OCI-LY7 (cell line): ENCODE measurements around the gene VPS8. TPM values are rescaled to one million over a fixed set of nuclear protein-coding genes. Genes with fewer than 3 reads are reported as not detected.

ENCODE experiments used
- BruUV-seq: library from RNA; stranded (reverse); fragments of 400-500 nt; replicated peaks from 2 replicates; lab custom pipeline; 2021; lab: Mats Ljungman, UMichigan
- CTCF ChIA-PET: fragments of 300-600 bp; sonication (Branson Sonifier 250); formaldehyde crosslinking; loops from one replicate; lab custom pipeline; 2022; ENCODE audit warnings: antibody characterized with exemption; ENCODE audit not compliant: unreplicated experiment; lab: Charles Lee
- POLR2A ChIA-PET: fragments of 300-600 bp; sonication (Branson Sonifier 250); formaldehyde crosslinking; loops from one replicate; lab custom pipeline; 2022; ENCODE audit warnings: antibody characterized with exemption; lab: Charles Lee
- DNase-seq: peaks from one replicate; pipeline ENCODE4 v3.0.0-alpha.2; 2015; ENCODE audit warnings: low spot score
- H2AFZ ChIP-seq: fragments of 200-600 bp; sonication (generic), shearing (Covaris generic); 2 replicates; pipeline ENCODE4 v1.6.1; 2014; ENCODE audit warnings: mild to moderate bottlenecking, antibody characterized with exemption, low read length, moderate library complexity
- H3K27ac ChIP-seq: fragments of 200-600 bp; sonication (generic); 2 replicates; pipeline ENCODE4 v1.5.1; 2014; ENCODE audit warnings: mixed run types, low read depth, mild to moderate bottlenecking, moderate library complexity, low read length, inconsistent platforms; ENCODE audit not compliant: poor library complexity, severe bottlenecking
- H3K36me3 ChIP-seq: fragments of 200-600 bp; sonication (generic); 2 replicates; pipeline ENCODE4 v1.6.1; 2014; ENCODE audit warnings: mild to moderate bottlenecking, antibody characterized with exemption, low read length, moderate library complexity, mixed read lengths; ENCODE audit not compliant: insufficient read depth
- H3K4me1 ChIP-seq: fragments of 200-600 bp; sonication (generic); 2 replicates; pipeline ENCODE4 v1.5.1; 2014; ENCODE audit warnings: mild to moderate bottlenecking, low read length; ENCODE audit not compliant: insufficient read depth, poor library complexity, severe bottlenecking
- H3K4me2 ChIP-seq: fragments of 200-600 bp; sonication (generic); 2 replicates; pipeline ENCODE4 v1.6.1; 2014; ENCODE audit warnings: mild to moderate bottlenecking, low read length
- H3K4me3 ChIP-seq: fragments of 200-600 bp; sonication (generic); 2 replicates; pipeline ENCODE4 v1.5.1; 2014; ENCODE audit warnings: mild to moderate bottlenecking, low read depth, low read length; ENCODE audit not compliant: poor library complexity, severe bottlenecking
- H3K79me2 ChIP-seq: fragments of 200-600 bp; sonication (generic); 2 replicates; pipeline ENCODE4 v1.6.1; 2016; ENCODE audit warnings: low read depth, mild to moderate bottlenecking, low read length, moderate library complexity, mixed read lengths; ENCODE audit not compliant: insufficient read depth
- H3K9me2 ChIP-seq: fragments of 200-600 bp; sonication (generic); 2 replicates; pipeline ENCODE4 v1.6.1; 2016; ENCODE audit warnings: mild to moderate bottlenecking, low read length, mixed read lengths; ENCODE audit not compliant: insufficient read depth
- H3K9me3 ChIP-seq: fragments of 200-600 bp; sonication (generic); 2 replicates; pipeline ENCODE4 v1.6.1; 2014; ENCODE audit warnings: mild to moderate bottlenecking, mixed run types, low read length, mixed read lengths
- H4K20me1 ChIP-seq: fragments of 200-600 bp; sonication (generic); 2 replicates; pipeline ENCODE4 v1.6.1; 2014; ENCODE audit warnings: mild to moderate bottlenecking, antibody characterized with exemption, low read length, moderate library complexity, mixed read lengths; ENCODE audit not compliant: insufficient read depth
- CTCF ChIP-seq: fragments of 200-600 bp; sonication (generic); conservative IDR thresholded peaks from 2 replicates; pipeline ENCODE4 v1.5.1; 2014; ENCODE audit warnings: mild to moderate bottlenecking, antibody characterized with exemption, low read length, moderate library complexity, mixed read lengths
- EZH2phosphoT487 ChIP-seq: fragments of 200-600 bp; sonication (generic); IDR thresholded peaks from 2 replicates; pipeline ENCODE4 v1.6.1; 2018; ENCODE audit warnings: low read depth, borderline replicate concordance, mild to moderate bottlenecking, mixed run types, antibody characterized with exemption, low read length, moderate library complexity, mixed read lengths
- intact Hi-C: fragments of 100-400 bp; cut with micrococcal nuclease; formaldehyde crosslinking; loops from one replicate; pipeline ENCODE4 v1.10.0; 2022; ENCODE audit not compliant: unreplicated experiment
- total RNA-seq, 2 experiments: library from RNA; depleted of rRNA in 1 of 2; stranded (reverse); fragments of >200 nt in 1 of 2; shearing (Covaris generic) in 1 of 2; gene quantifications; 2 replicates each; pipeline ENCODE4 v1.2.3, GENCODE V29; 2014 to 2022

Gene VPS8
- total RNA-seq, 2 experiments from 2014 or later = 33.5 to 44.9 TPM

- Histone ChIP-seq H4K20me1 (no peaks in the 10 kb centered on the region), H3K4me2 (no peak overlapping the region), H3K9me3 (no peaks in the 10 kb centered on the region), H3K9me2 (no peaks in the 10 kb centered on the region), H3K79me2 (no peaks in the 10 kb centered on the region), H3K36me3 (no peaks in the 10 kb centered on the region), H3K4me1 (no peaks in the 10 kb centered on the region), H3K4me3 (no peak overlapping the region), H3K27ac (no peak overlapping the region), H2AFZ (no peak overlapping the region)
- CTCF ChIA-PET = no interaction called here
- intact Hi-C loops = no loop called here
- POLR2A ChIA-PET = no interaction called here
- no peak for DNase-seq
- BruUV-seq = no TSS peak
- TF ChIP-seq CTCF = no peak
- no peak for TF ChIP-seq EZH2phosphoT487
Measured at GRCh38 chr3:185037801-185038200, 225.8 kb downstream of the VPS8 start.

GRCh38 chr3:185040425-185040824, 228.5 kb downstream of the VPS8 start:
- H3K9me3 ChIP-seq = no peaks in the 10 kb centered on the region
- BruUV-seq = no TSS peak
- no peaks in the 10 kb centered on the region for H4K20me1 ChIP-seq
- no peaks in the 10 kb centered on the region for H3K9me2 ChIP-seq
- DNase-seq = no peak
- ChIA-PET CTCF (no interaction called here), POLR2A (interaction anchor here (0.5 to 0.7 kb wide), 2 partner anchors 20 to 63 kb away, joined by 3 read pairs; no protein-coding TSS in a partner anchor)
- no peaks in the 10 kb centered on the region for H3K36me3 ChIP-seq
- intact Hi-C loops = no loop called here
- no peak overlapping the region for H2AFZ ChIP-seq
- no peak for TF ChIP-seq EZH2phosphoT487
- TF ChIP-seq CTCF = no peak
- H3K4me2 ChIP-seq = no peak overlapping the region
- H3K27ac ChIP-seq = no peak overlapping the region
- no peak overlapping the region for H3K4me3 ChIP-seq
- no peaks in the 10 kb centered on the region for H3K4me1 ChIP-seq
- no peaks in the 10 kb centered on the region for H3K79me2 ChIP-seq

- Histone ChIP-seq H3K36me3 (no peaks in the 10 kb centered on the region), H2AFZ (no peak overlapping the region), H4K20me1 (no peaks in the 10 kb centered on the region), H3K4me1 (no peaks in the 10 kb centered on the region), H3K9me2 (no peaks in the 10 kb centered on the region), H3K27ac (no peak overlapping the region), H3K79me2 (no peaks in the 10 kb centered on the region), H3K4me3 (no peak overlapping the region), H3K9me3 (no peaks in the 10 kb centered on the region), H3K4me2 (no peak overlapping the region)
- intact Hi-C loops = no loop called here
- POLR2A ChIA-PET = no interaction called here
- DNase-seq = no peak
- CTCF ChIA-PET = no interaction called here
- no peak for TF ChIP-seq CTCF
- no peak for TF ChIP-seq EZH2phosphoT487
- no TSS peak for BruUV-seq
Measured at GRCh38 chr3:185041540-185041939, 229.6 kb downstream of the VPS8 start.
